Measurements from ENCODE around the gene TSSK3.
"Not testable (repeated sequence)": the region's sequence is repeated elsewhere in the genome, so short reads cannot be mapped to it uniquely, and the experiment has no call there.

Gene TSSK3

DNA sequence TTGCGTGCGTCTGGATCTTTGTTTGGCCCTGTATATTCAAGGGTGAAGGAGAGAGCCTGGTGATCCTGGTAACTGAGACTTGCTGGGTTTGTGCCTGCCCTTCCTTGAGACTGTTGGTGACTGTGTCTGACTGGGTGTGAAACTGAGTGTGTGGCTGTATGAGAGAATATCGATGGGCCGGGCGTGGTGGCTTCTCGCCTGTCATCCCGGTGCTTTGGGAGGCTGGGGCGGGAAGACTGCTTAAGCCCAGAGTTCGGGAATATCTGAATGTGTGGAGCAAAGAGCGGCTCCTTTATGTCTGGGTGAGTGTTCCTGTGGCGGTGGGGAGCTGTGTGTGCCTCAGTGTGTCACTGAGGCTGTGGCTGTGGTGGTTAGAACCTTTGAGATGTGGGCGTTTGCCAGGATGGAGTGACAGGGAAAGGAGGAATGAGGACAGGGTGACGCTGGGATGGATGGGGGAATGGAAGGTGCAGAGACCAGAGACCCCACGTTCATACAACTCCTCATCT lies 23.6 kb upstream of the TSSK3 start:
- no peak for DNase-seq

- peak; percentile 50 to 65 for DNase-seq
Measured at GRCh38 chr1:32339363-32339978, 22.9 kb upstream of the TSSK3 start.

DNA sequence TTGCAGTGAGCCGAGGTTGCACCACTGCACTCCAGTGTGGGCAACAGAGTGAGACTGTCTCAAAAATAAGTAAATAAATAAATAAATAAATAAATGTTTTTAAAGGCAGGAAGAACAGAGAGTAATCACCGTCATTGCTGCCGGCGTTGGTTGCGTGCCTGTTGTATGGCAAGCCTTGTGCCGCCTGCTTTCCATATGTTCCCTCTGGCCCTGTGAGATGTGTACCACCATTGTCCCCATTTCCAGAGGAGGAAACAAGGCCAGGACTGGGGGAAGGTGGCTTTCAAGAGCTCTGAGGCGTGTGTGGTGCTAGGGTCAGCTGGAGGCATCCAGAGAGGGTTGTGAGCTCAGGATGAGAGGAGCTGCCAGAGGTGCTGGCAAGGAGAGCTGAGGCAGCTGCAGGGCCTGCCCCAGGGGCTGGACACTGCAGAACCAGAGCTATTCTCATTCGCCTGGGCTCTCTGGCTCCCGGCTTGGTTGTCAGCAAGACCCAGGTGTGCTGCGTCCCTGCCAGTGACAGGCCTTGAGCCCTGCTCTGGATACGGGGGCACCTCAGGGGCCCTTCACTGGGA lies 21.1 kb upstream of the TSSK3 start:
- no peak for DNase-seq

- no peak for DNase-seq
Measured at GRCh38 chr1:32341971-32342370, 20.4 kb upstream of the TSSK3 start.

GRCh38 chr1:32342704-32343103 lies 19.6 kb upstream of the TSSK3 start:
- DNase-seq, result no peak

DNA sequence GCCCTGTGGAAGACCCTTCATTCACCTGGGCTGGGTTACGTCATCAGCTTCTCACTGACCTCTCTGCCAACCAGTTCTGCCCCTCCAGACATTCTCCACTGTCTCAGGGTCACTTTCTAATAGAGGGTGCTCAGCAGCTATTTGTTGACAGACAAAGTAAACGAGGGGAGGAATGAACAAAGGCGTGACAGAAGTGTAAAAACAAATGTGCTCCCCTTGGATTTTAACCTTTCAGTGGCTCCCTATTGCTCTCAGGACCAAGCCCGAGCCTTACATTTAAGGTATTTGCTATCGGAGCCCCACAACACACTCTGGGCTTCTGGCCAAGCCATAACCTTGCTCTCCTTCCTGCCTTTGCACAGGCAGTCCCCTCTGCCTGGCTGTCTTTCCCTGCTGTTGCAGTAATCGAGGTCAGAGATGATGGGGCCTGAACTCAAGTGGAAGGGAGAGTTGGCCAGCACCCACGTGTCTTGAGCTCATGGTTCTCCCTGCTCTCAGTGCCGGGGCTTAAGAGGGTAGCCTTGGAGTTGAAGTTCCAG lies 17.0 kb upstream of the TSSK3 start:
- no peak for DNase-seq

DNA sequence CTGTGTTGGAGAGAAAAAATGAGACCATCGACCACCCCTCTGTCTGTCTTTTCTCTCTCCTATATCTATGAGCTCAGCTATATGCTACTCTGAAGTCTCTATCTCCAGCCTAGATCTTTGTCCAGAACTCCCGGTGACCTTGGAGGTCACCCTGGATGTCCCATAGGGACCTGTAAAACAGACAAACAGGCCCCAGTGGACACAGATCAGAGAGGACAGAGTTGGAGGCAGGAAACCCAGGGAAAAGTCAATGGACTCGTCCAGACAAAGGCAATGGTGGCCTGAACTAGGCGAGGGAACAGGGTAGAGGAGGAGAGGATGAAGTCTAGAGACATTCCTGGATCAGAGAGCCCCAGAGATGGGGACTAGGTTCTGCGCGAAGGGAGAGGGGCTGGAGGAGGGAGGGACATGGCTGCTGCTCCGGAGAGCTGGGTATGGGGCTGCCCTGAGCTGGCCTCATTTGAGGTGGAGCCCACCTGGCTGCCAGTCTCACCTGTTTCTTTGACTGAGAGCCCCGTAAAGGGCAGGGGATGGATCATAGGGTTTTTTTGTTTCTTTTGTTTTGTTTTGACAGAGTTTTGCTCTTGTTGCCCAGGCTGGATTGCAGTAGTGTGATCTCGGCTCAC lies 15.7 kb upstream of the TSSK3 start:
- no peak for DNase-seq

- DNase-seq, result no peak
Measured at GRCh38 chr1:32349211-32349708, 13.1 kb upstream of the TSSK3 start.

GRCh38 chr1:32350785-32351398 lies 11.4 kb upstream of the TSSK3 start:
- peak; percentile 80 for DNase-seq

- peak; percentile 92 to 94 for DNase-seq
Measured at GRCh38 chr1:32351399-32352238, 10.7 kb upstream of the TSSK3 start.

DNA sequence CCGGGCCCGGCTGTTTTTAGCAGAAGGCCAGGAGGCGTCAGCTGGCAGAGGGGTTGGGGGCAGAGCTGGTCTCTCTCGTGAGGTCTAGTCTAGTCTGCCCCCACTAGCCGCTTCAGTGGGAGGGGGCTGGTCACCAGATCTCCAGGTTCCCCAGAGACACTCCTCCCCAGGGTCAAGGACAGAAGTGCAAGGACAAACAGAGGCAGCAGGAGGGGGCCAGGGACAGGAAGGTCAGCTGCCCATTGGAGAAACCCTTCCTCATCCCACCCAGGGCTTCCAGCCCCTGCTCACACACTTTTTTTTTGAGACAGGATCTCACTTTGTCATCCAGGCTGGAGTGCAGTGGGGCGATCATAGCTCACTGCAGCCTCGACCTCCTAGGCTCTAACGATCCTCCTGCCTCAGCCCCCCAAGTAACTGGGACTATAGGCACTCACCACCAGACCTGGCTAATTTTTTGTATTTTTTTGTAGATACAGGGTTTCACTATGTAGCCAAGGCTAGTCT lies 10.0 kb upstream of the TSSK3 start:
- DNase-seq, result no peak

- no peak for DNase-seq
Measured at GRCh38 chr1:32352831-32353383, 9.4 kb upstream of the TSSK3 start.

DNA sequence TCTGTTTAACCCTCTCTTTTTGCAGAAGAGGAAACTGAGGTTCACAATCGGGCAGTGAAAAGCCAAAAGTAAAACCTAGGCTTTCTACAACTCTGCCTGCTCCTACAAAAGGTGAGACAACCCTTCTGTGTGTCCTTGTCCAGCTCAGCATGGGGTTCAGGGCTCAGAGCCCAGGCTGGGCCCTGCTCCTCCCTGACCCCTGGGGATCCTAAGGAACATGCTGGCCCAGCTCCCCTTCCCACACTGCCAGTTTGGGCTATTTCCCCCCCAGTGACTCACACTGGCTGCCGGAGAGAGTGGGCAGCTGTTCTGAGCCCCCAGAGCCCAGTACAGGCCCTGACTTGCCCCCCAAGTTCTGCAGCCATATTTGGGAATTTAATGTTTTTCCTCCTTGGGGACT lies 8.9 kb upstream of the TSSK3 start:
- DNase-seq, result no peak

DNA sequence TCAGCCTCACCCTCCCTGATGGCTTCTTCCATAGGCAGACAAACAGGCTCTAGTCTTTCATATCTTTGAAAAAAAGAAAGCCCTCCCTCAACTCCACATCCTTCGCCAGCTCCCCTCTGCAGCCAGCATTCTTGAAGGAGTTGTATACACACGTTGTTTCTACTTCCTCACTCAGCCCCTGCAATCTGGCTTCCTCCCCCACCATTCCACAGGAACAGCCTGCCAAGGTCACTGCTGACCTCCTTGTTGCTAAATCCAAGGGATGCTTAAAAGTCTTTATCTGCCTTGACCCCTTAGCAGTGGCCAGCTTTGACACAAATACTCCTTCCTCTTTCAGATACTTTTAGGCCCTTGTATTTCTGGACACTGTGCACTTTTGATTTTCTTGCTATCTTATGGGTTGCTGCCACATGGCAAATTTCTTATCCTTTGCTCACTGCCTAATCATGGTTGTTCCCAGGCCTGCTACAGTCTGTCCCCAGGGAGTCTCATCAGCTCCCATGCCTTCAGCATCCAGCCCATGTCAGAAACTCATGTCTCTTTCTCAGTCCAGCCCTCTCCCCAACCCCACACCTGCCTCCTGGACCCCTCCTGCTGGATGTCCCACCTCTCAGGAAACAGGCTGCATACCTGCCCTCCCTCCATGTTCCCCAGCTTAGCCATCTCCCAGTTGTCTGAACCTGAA lies 8.3 kb upstream of the TSSK3 start:
- DNase-seq, result no peak

DNA sequence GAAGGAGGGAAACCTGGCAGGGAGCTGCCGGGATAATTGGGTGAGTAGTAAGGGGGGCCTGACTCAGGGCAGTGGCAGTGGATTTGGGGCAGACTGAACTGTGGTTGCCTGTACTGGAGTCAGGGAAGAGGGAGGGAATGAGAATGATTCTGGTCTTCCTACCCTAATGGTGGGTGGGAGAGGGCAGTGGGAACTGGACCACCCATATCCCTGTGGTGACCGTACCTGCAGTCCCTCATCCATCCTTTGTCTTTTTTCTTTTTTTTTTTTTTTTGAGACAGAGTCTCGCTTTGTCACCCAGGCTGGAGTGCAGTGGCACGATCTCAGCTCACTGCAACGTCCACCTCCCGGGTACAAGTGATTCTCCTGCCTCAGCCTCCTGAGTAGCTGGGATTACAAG lies 6.6 kb upstream of the TSSK3 start:
- not testable (repeated sequence) for DNase-seq

- DNase-seq, result no peak
Measured at GRCh38 chr1:32356478-32356877, 5.9 kb upstream of the TSSK3 start.

DNA sequence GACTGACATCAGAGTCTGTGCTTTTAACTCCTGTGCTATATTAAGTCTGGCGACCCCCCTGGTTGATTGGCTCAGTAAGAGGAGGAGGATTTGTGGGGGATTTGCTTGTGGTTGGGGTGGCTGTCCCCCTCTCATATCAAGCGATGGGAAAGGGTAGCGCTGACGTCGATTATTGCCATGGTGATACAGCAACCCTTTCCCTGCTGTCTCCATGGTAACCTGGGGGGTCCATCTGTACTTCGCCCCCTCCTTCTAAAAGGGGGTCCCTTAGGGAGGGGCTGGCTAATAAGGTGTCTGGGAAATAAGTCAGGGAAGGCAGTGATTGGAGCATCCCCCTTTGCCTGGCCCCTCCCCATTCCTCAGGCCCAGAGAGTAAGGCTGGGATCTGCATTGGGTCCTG lies 4.7 kb upstream of the TSSK3 start:
- DNase-seq, result no peak

DNA sequence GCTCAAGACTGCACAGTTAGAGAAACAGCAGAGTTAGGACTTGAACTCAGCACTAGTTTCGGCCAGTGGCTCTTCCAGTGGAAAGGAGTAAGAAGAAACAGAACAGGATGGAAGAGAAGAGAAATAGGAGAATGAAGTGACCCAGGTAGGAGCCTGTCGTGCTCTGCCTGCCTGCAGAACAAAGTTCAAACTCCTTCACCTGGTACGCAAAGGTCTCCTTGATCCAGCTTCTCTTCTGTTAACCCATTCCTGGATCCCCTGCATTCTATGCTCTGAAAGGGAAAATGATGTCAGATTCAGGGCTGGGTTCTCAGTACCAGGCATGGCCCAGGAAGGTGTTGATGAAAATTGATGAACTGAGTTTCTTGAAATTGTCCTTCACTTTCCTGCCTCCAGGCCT lies 3.9 kb upstream of the TSSK3 start:
- no peak for DNase-seq

DNA sequence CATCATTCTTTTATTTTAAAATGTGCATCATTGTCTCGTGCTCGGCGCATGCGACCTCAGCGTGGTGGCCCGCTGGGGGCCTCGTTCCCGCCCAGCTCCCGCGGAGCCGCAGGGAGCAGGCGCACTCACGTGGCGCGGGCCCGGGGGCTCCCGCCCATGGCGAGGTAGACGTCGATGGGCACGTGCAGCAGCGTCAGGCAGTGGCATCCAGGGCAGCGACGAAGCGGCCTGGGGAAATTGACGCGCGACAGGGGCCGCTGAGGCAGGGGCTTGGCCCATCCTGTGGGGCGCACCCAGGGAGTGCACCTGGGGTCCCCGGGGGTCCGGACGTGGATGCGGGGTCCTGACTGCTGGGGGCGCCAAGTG lies 1.0 kb upstream of the TSSK3 start:
- no peak for DNase-seq

- DNase-seq, result peak; percentile 31 to 51
Measured at GRCh38 chr1:32361674-32362473, 465 bp upstream of the TSSK3 start.

DNA sequence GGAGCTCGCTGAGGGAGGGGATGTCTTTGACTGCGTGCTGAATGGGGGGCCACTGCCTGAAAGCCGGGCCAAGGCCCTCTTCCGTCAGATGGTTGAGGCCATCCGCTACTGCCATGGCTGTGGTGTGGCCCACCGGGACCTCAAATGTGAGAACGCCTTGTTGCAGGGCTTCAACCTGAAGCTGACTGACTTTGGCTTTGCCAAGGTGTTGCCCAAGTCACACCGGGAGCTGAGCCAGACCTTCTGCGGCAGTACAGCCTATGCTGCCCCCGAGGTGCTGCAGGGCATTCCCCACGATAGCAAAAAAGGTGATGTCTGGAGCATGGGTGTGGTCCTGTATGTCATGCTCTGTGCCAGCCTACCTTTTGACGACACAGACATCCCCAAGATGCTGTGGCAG lies 1.4 kb downstream of the TSSK3 start:
- DNase-seq, result no peak

Measured in activated CD4-positive, alpha-beta T cell treated with anti-CD3 and anti-CD28 coated beads, Interleukin-2, amount 50 U/mL, for 48 hours (primary cell).